ENCODE measurements around the gene SEMA3E. TPM values are rescaled to one million over a fixed set of nuclear protein-coding genes. Genes with fewer than 3 reads are reported as not detected.

The SEMA3E gene
- total RNA-seq, 1 experiment from 2014 or later, result 2.5 TPM

GRCh38 chr7:83456413-83456812, 192.5 kb downstream of the SEMA3E start (continued):
- TF ChIP-seq ESRRA (CRISPR knock-in tag; IDR thresholded peaks at IDR 0.05; ENCODE audit: borderline replicate concordance) (no peak), ZNF263 (CRISPR knock-in tag; IDR thresholded peaks at IDR 0.05; ENCODE audit: low read depth) (no peak), NFYB (CRISPR knock-in tag; conservative IDR thresholded peaks at IDR 0.05; ENCODE audit: low read depth) (no peak), STAT6 (CRISPR knock-in tag; conservative IDR thresholded peaks at IDR 0.05; ENCODE audit: low read depth) (no peak), TEAD1 (CRISPR knock-in tag; IDR thresholded peaks at IDR 0.05) (no peak)

- H3K27ac Mint-ChIP-seq, result no peak overlapping the region; the same call in 1 of the 2 replicates
- no peak for TF ChIP-seq MLX (CRISPR knock-in tag; IDR thresholded peaks at IDR 0.05)
- TF ChIP-seq E2F1 (CRISPR knock-in tag; IDR thresholded peaks at IDR 0.05), result no peak
- no peak; the same call in 1 of the 2 replicates for TF ChIP-seq MAX (CRISPR knock-in tag; IDR thresholded peaks at IDR 0.05)
- no peak for TF ChIP-seq ATF1 (CRISPR knock-in tag; IDR thresholded peaks at IDR 0.05)
- no peak for TF ChIP-seq CDX4 (CRISPR knock-in tag; IDR thresholded peaks at IDR 0.05; ENCODE audit: borderline replicate concordance)
- TF ChIP-seq ZNF671 (CRISPR knock-in tag; IDR thresholded peaks at IDR 0.05), result no peak
- no peak for TF ChIP-seq ZNF423 (CRISPR knock-in tag; IDR thresholded peaks at IDR 0.05)
- no peak for TF ChIP-seq ATF6 (CRISPR knock-in tag; IDR thresholded peaks at IDR 0.05)
- TF ChIP-seq PRDM15 (CRISPR knock-in tag; IDR thresholded peaks at IDR 0.05), result no peak
- TF ChIP-seq TEAD1 (CRISPR knock-in tag; IDR thresholded peaks at IDR 0.05), result no peak
- TF ChIP-seq GRHL2 (CRISPR knock-in tag; IDR thresholded peaks at IDR 0.05; ENCODE audit: insufficient replicate concordance, severe bottlenecking), result no peak
- TF ChIP-seq CTCF (IDR thresholded peaks at IDR 0.05), result no peak
- no peak for TF ChIP-seq STAT6 (CRISPR knock-in tag; conservative IDR thresholded peaks at IDR 0.05; ENCODE audit: low read depth)
- no peak for TF ChIP-seq ZNF416 (CRISPR knock-in tag; IDR thresholded peaks at IDR 0.05)
- no peak for TF ChIP-seq IRF1 (CRISPR knock-in tag; IDR thresholded peaks at IDR 0.05)
- TF ChIP-seq NFYB (CRISPR knock-in tag; conservative IDR thresholded peaks at IDR 0.05; ENCODE audit: low read depth), result no peak
Measured at GRCh38 chr7:83455612-83456011, 193.3 kb downstream of the SEMA3E start.

More at GRCh38 chr7:83455612-83456011, 193.3 kb downstream of the SEMA3E start:
- ATAC-seq, result no peak
- ChIA-PET POLR2A (no interaction called here), CTCF (interaction anchor here (1.5 kb wide), 1 partner anchor 26 kb away, joined by 3 read pairs; no protein-coding TSS in a partner anchor)
- H3K9me3 Mint-ChIP-seq, result no peaks in the 10 kb centered on the region
- peaks cover under 1% of the 10 kb centered on the region for H3K27me3 Mint-ChIP-seq (ENCODE audit: low read depth)
- H3K4me3 Mint-ChIP-seq, result no peak overlapping the region
- DNase-seq (ENCODE audit: low spot score), result no peak
- H3K4me1 Mint-ChIP-seq, result peaks cover 60% of the 10 kb centered on the region
- H3K36me3 Mint-ChIP-seq, result peaks cover 10% of the 10 kb centered on the region
